ENCODE measurements around the gene SLCO4C1. TPM values are rescaled to one million over a fixed set of nuclear protein-coding genes. Genes with fewer than 3 reads are reported as not detected.

Gene SLCO4C1
- total and polyA plus RNA-seq, 2 donors: 0.75 to 1.0 TPM

DNA sequence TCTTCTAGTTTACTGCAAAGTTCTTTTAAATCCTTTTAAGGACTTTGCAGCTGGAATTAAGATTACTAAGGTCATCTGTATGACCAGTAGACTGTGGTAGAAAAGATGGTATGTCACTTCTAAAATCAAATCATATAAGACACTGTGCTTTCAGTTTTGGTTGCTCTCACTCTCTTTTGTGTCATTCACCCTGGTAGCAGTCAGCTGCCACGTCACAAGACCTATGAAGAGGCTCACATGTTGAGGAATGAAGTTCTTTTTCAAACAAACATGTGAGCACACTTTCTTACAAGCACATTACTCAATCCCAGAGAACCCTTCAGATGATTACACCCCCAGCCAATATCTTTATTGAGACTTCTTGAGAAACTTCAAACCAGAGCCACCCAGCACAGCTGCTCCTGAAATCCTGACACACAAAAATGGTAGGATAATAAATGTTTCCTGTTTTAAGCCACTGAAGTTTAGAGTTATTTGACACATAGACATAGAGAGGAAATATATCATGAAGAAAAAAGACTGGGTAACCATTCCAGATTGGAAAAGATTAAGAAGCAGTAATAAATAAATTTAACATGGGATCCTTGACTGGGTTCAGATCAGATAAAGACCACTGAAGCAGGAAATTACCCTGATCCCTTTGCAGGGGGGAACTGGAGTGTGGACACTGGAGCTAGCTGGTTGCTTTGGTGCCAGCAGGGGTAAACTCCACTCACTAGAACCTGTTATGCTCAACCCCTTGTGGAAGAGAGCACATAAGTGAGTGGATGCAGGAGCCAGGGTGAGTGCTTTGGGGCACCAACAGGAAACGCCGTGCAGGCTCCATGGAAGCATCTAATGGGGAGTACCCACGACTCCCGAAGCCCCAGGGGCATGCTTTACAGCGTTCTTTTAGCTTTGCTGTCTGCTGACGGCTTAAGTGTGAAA, 64.1 kb downstream of the SLCO4C1 start:
- no peak overlapping the region for H3K4me3 ChIP-seq (ENCODE audit: low read length in 2 of 2)
- DNase-seq (ENCODE audit: low read depth in 6 of 9, low spot score in 9 of 9): peak in 1 of 9 donors; percentile 25
- no peaks in the 10 kb centered on the region for H3K36me3 ChIP-seq (ENCODE audit: control insufficient read depth in 2 of 2, insufficient read depth in 2 of 2, low read length in 1 of 2)
- no peaks in the 10 kb centered on the region for H3K9me3 ChIP-seq (ENCODE audit: control insufficient read depth in 2 of 2, insufficient read depth in 1 of 2, low read length in 1 of 2)
- 94% methylated on average over 7 of the region's 7 CpGs for WGBS
- H3K27me3 ChIP-seq (ENCODE audit: control insufficient read depth in 2 of 2, insufficient read depth in 1 of 2, low read length in 1 of 2): no peaks in the 10 kb centered on the region
- no peaks in the 10 kb centered on the region for H3K4me1 ChIP-seq (ENCODE audit: control insufficient read depth in 2 of 2, insufficient read depth in 2 of 2, low read length in 2 of 2)
- no peak overlapping the region for H3K27ac ChIP-seq (ENCODE audit: low read depth in 1 of 2, low read length in 1 of 2)

DNA sequence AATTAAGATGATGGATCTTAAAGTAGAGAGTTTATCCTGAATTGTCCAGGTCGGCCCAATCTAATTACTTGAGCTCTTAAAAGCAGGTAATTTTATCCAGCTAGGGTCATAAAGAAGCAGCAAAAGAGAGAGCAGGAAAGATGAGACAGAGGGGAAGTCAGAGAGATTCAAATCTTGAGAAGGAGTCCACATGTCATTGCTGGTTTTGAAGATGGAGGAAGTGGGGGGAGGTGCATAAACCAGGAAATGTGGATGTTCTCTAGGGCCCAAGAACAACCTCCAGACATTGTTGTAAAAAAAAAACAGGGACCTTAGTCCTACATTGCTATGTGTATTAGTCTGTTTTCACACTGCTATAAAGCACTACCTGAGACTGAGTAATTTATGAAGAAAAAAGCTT, 66.4 kb downstream of the SLCO4C1 start:
- Histone ChIP-seq H3K9me3 (ENCODE audit: control insufficient read depth in 2 of 2, insufficient read depth in 1 of 2, low read length in 1 of 2) (no peaks in the 10 kb centered on the region), H3K27ac (ENCODE audit: low read depth in 1 of 2, low read length in 1 of 2) (peak overlapping the region in 1 of 2 donors; percentile 19), H3K4me1 (ENCODE audit: control insufficient read depth in 2 of 2, insufficient read depth in 2 of 2, low read length in 2 of 2) (no peaks in the 10 kb centered on the region), H3K4me3 (ENCODE audit: low read length in 2 of 2) (no peak overlapping the region), H3K27me3 (ENCODE audit: control insufficient read depth in 2 of 2, insufficient read depth in 1 of 2, low read length in 1 of 2) (no peaks in the 10 kb centered on the region), H3K36me3 (ENCODE audit: control insufficient read depth in 2 of 2, insufficient read depth in 2 of 2, low read length in 1 of 2) (no peaks in the 10 kb centered on the region)
- peak in 2 of 9 donors; percentile 11 to 42 for DNase-seq (ENCODE audit: low read depth in 6 of 9, low spot score in 9 of 9)
- 90% methylated on average over 1 of the region's 1 CpG for WGBS

DNA sequence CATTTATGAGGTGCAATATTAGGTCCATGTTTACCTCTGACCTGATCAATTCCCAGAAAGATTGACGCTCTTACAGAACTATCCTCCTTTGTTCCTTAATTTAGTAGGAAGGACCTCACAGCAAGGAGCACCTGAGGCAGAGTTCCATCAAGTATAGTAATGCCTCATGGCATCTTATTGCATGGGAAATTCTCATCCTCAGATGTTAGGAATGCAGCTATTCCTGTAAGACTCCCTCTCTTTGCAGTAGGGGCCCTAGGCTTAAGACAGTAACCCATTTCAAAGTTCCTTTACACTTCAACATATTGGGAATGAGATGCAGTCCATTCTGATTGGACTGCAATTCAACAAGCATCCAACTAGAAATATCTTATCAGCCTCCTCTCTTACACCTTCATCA, 69.8 kb downstream of the SLCO4C1 start:
- Histone ChIP-seq H3K9me3 (ENCODE audit: control insufficient read depth in 2 of 2, insufficient read depth in 1 of 2, low read length in 1 of 2) (no peaks in the 10 kb centered on the region), H3K36me3 (ENCODE audit: control insufficient read depth in 2 of 2, insufficient read depth in 2 of 2, low read length in 1 of 2) (no peaks in the 10 kb centered on the region), H3K27me3 (ENCODE audit: control insufficient read depth in 2 of 2, insufficient read depth in 1 of 2, low read length in 1 of 2) (no peaks in the 10 kb centered on the region), H3K27ac (ENCODE audit: low read depth in 1 of 2, low read length in 1 of 2) (no peak overlapping the region), H3K4me1 (ENCODE audit: control insufficient read depth in 2 of 2, insufficient read depth in 2 of 2, low read length in 2 of 2) (no peaks in the 10 kb centered on the region), H3K4me3 (ENCODE audit: low read length in 2 of 2) (no peak overlapping the region)
- 97% methylated on average over 1 of the region's 1 CpG for WGBS
- no peak for DNase-seq (ENCODE audit: low read depth in 6 of 9, low spot score in 9 of 9)

DNA sequence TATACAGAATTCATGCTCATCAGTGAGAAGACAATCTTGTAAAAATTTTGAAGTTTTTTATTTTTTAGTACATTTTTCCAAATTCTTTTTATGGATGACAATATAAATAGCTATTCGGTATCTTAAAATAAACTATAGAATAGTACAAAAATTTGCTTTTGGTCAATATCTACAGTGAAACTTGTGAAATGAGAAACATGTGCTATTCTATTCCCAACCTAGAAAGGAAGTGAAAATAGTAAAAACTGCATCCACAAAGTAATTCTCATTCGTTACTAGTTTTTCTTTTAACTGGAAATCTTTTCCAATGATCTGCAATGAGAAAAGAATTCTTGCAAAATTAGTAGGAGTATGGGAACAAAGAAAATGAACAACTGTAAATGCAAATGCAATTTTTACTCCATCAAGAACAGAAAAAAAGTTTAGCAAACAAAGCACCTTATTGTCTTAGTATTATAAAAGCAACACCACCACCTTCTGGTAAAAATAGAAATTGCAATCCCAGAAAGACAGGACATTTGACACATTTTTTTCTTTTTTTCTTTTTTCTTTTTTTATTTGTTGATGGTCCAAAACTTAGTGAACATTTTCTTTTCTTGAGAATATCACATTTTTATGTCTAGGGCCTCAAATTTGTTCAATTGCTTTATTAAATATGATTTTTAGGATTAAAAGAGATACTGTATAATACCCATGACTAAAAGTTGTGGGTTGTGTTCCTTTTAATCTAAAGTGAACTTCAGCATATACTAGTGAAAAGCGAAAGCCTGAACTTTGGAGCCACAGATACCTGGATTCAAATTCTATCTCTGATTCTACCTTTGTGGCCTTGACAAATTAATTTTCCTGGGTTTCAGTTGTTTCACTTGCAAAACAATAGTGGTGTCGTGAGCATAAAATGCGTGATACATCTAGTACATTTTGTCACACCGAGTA, 72.3 kb downstream of the SLCO4C1 start:
- H3K4me3 ChIP-seq (ENCODE audit: low read length in 2 of 2): no peak overlapping the region
- H3K9me3 ChIP-seq (ENCODE audit: control insufficient read depth in 2 of 2, insufficient read depth in 1 of 2, low read length in 1 of 2): no peaks in the 10 kb centered on the region
- no peaks in the 10 kb centered on the region for H3K4me1 ChIP-seq (ENCODE audit: control insufficient read depth in 2 of 2, insufficient read depth in 2 of 2, low read length in 2 of 2)
- WGBS: 94% methylated on average over 6 of the region's 6 CpGs
- no peaks in the 10 kb centered on the region for H3K36me3 ChIP-seq (ENCODE audit: control insufficient read depth in 2 of 2, insufficient read depth in 2 of 2, low read length in 1 of 2)
- peak in 6 of 9 donors; percentile 19 to 66 (median 37) for DNase-seq (ENCODE audit: low read depth in 6 of 9, low spot score in 9 of 9)
- H3K27ac ChIP-seq (ENCODE audit: low read depth in 1 of 2, low read length in 1 of 2): no peak overlapping the region
- H3K27me3 ChIP-seq (ENCODE audit: control insufficient read depth in 2 of 2, insufficient read depth in 1 of 2, low read length in 1 of 2): no peaks in the 10 kb centered on the region

DNA sequence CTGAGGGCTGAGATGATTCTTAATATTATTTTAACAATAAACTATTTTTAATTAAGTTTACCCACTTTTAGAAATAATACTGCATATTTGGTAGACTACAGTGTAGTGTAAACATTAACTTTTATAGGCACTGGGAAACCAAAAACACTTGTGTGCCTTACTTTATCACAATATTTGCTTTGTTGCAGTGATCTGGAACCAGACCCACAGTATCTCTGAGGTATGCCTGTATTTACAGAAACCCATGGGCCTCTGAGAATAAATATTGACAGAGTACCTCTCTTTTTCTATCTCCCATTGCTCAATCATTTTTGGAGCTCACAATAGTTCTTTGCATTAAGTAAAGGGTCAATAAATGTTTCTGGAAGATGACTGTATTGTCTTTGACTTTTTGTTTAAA, 73.3 kb downstream of the SLCO4C1 start:
- Histone ChIP-seq H3K27me3 (ENCODE audit: control insufficient read depth in 2 of 2, insufficient read depth in 1 of 2, low read length in 1 of 2) (no peaks in the 10 kb centered on the region), H3K36me3 (ENCODE audit: control insufficient read depth in 2 of 2, insufficient read depth in 2 of 2, low read length in 1 of 2) (no peaks in the 10 kb centered on the region), H3K9me3 (ENCODE audit: control insufficient read depth in 2 of 2, insufficient read depth in 1 of 2, low read length in 1 of 2) (no peaks in the 10 kb centered on the region), H3K4me1 (ENCODE audit: control insufficient read depth in 2 of 2, insufficient read depth in 2 of 2, low read length in 2 of 2) (no peaks in the 10 kb centered on the region), H3K27ac (ENCODE audit: low read depth in 1 of 2, low read length in 1 of 2) (no peak overlapping the region), H3K4me3 (ENCODE audit: low read length in 2 of 2) (no peak overlapping the region)
- DNase-seq (ENCODE audit: low read depth in 6 of 9, low spot score in 9 of 9): no peak

DNA sequence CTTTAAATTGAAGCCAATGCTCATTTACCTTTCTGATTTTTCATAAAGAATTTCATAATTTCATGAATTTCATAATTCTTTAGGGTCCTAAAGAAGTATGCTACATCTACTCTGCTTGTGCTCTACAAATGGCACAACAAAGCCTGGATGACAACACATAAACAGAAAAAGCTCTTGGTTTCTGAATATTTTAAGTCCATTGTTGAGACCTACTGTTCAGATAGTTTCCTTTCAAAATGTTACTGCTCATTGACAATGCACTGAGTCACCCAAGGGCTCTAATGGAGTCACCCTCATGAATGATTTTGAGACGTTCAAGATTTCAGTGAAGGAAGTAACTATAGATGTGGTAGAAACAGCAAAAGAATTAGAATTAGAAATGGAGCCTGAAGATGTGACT, 74.1 kb downstream of the SLCO4C1 start:
- no peak overlapping the region for H3K4me3 ChIP-seq (ENCODE audit: low read length in 2 of 2)
- no peak overlapping the region for H3K27ac ChIP-seq (ENCODE audit: low read depth in 1 of 2, low read length in 1 of 2)
- no peak for DNase-seq (ENCODE audit: low read depth in 6 of 9, low spot score in 9 of 9)
- H3K36me3 ChIP-seq (ENCODE audit: control insufficient read depth in 2 of 2, insufficient read depth in 2 of 2, low read length in 1 of 2): no peaks in the 10 kb centered on the region
- H3K4me1 ChIP-seq (ENCODE audit: control insufficient read depth in 2 of 2, insufficient read depth in 2 of 2, low read length in 2 of 2): no peaks in the 10 kb centered on the region
- no peaks in the 10 kb centered on the region for H3K27me3 ChIP-seq (ENCODE audit: control insufficient read depth in 2 of 2, insufficient read depth in 1 of 2, low read length in 1 of 2)
- 96% methylated on average over 1 of the region's 1 CpG for WGBS
- no peaks in the 10 kb centered on the region for H3K9me3 ChIP-seq (ENCODE audit: control insufficient read depth in 2 of 2, insufficient read depth in 1 of 2, low read length in 1 of 2)

GRCh38 chr5:102218159-102218558, 77.9 kb downstream of the SLCO4C1 start:
- WGBS: 96% methylated on average over 1 of the region's 1 CpG
- H3K9me3 ChIP-seq (ENCODE audit: control insufficient read depth in 2 of 2, insufficient read depth in 1 of 2, low read length in 1 of 2): no peaks in the 10 kb centered on the region
- no peak overlapping the region for H3K4me3 ChIP-seq (ENCODE audit: low read length in 2 of 2)
- no peaks in the 10 kb centered on the region for H3K36me3 ChIP-seq (ENCODE audit: control insufficient read depth in 2 of 2, insufficient read depth in 2 of 2, low read length in 1 of 2)
- H3K4me1 ChIP-seq (ENCODE audit: control insufficient read depth in 2 of 2, insufficient read depth in 2 of 2, low read length in 2 of 2): no peaks in the 10 kb centered on the region
- H3K27me3 ChIP-seq (ENCODE audit: control insufficient read depth in 2 of 2, insufficient read depth in 1 of 2, low read length in 1 of 2): no peaks in the 10 kb centered on the region
- DNase-seq (ENCODE audit: low read depth in 6 of 9, low spot score in 9 of 9): no peak
- no peak overlapping the region for H3K27ac ChIP-seq (ENCODE audit: low read depth in 1 of 2, low read length in 1 of 2)

DNA sequence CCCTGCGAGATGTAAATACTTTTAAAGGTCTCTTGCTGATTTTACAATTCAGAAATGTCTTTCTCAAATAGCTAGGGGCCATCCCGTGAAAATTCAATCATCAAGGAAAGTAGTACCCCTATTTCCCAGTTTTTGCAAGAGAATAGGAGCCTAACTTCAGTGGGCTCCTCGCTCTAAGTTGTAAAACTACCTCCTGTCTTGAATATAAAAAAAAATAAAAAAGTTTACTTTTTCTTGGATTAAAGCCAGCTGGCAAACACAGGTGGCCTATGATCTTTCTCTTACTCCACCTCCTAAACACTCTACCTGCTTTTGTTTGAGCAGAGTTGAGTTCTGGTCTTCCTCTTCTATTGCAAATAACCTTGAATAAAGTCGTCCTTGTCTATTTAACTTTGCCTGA, 79.4 kb downstream of the SLCO4C1 start:
- Histone ChIP-seq H3K9me3 (ENCODE audit: control insufficient read depth in 2 of 2, insufficient read depth in 1 of 2, low read length in 1 of 2) (no peaks in the 10 kb centered on the region), H3K27me3 (ENCODE audit: control insufficient read depth in 2 of 2, insufficient read depth in 1 of 2, low read length in 1 of 2) (no peaks in the 10 kb centered on the region), H3K27ac (ENCODE audit: low read depth in 1 of 2, low read length in 1 of 2) (no peak overlapping the region), H3K4me1 (ENCODE audit: control insufficient read depth in 2 of 2, insufficient read depth in 2 of 2, low read length in 2 of 2) (no peaks in the 10 kb centered on the region), H3K36me3 (ENCODE audit: control insufficient read depth in 2 of 2, insufficient read depth in 2 of 2, low read length in 1 of 2) (no peaks in the 10 kb centered on the region), H3K4me3 (ENCODE audit: low read length in 2 of 2) (no peak overlapping the region)
- 72% methylated on average over 4 of the region's 4 CpGs for WGBS
- no peak for DNase-seq (ENCODE audit: low read depth in 6 of 9, low spot score in 9 of 9)

GRCh38 chr5:102211165-102211564, 84.9 kb downstream of the SLCO4C1 start:
- Histone ChIP-seq H3K9me3 (ENCODE audit: control insufficient read depth in 2 of 2, insufficient read depth in 1 of 2, low read length in 1 of 2) (no peaks in the 10 kb centered on the region), H3K4me3 (ENCODE audit: low read length in 2 of 2) (no peak overlapping the region), H3K27ac (ENCODE audit: low read depth in 1 of 2, low read length in 1 of 2) (no peak overlapping the region), H3K27me3 (ENCODE audit: control insufficient read depth in 2 of 2, insufficient read depth in 1 of 2, low read length in 1 of 2) (no peaks in the 10 kb centered on the region), H3K4me1 (ENCODE audit: control insufficient read depth in 2 of 2, insufficient read depth in 2 of 2, low read length in 2 of 2) (no peaks in the 10 kb centered on the region), H3K36me3 (ENCODE audit: control insufficient read depth in 2 of 2, insufficient read depth in 2 of 2, low read length in 1 of 2) (no peaks in the 10 kb centered on the region)
- no peak for DNase-seq (ENCODE audit: low read depth in 6 of 9, low spot score in 9 of 9)
- WGBS: 96% methylated on average over 1 of the region's 1 CpG
